ENCODE measurements around the gene PAIP1.
"Not testable (repeated sequence)": the region's sequence is repeated elsewhere in the genome, so short reads cannot be mapped to it uniquely, and the experiment has no call there.

Gene PAIP1

DNA sequence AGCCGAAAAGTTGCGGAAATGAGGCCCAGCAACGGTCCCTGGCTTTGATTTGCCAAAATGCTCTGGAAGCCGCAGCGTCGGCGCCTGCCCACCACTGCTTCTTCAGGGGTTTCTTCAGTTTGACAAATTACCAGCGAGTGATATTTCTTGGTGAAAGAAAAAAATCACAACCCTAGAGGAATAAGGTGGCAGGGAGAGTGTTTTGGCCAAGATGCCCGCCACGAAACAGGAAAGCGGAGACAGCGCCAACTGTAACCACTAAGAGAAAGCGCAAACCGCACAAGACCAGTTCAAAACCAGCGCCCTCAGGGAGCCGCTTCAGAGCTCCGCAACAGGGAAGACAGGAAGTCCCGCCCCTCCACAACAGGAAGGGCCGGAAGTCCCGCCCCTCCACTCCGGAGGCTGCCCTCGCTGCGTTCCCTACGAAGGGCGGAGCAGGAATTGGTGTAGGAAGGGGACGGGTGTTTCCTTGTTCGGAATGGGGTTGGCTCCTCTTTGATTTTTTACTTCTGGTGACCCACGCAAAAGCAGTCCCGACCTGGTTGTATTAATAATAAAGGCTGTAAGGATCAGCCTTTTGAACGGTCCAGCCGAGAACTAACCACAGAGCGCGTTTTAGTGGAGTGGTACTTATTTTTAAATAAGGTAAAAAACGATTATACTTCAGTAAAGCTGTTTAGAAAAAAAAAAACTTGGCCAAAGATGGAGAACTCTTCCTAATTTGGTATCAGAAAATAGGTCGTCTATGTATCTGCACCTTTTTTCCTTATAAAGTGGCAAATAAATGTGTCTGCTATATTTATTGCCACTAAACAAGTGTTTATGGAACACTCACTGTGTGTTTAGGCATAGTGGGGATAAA, 41.8 kb downstream of the PAIP1 start, which contains the start of gene C5orf34:
C5orf34 (minus strand) TSS at position 333 of the 862 bp plus-strand sequence. CDS start 5,809 bp downstream, outside the sequence.
- peak; percentile 98 for DNase-seq

DNA sequence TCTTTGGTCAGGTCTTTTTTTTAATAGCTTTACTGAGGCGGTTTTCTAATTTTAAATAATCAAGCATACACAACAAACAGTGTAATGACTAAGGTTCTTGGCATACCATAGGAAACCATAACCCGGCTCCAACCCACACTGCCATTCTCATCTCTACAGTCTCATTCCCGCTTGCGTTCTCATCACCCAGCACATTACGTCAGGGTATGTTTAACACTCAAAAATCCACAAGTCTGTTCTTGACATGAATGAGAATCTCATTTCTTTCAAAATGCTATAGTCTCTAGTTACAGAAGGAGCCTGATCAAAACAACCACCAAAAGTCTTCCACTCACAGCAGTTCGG, 42.4 kb downstream of the PAIP1 start:
- DNase-seq: no peak

DNA sequence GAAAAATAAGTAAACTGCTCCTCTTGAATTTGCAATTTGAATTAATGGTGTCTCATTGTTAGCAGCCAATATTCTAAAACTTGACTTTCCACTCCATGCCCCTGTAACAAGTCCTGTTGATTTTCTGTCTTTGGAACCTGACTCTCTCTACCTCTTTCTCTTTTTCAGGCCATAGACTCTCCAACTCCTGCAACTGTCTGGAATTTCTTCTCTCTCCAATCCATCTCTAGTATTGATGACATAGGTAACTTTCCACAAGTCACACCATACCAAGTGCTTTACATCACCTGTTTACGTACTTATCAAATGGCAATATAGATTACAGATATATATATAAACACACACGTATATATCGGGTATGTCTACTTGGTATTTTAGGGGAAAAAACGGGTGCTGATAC, 42.9 kb downstream of the PAIP1 start:
- DNase-seq: no peak

DNA sequence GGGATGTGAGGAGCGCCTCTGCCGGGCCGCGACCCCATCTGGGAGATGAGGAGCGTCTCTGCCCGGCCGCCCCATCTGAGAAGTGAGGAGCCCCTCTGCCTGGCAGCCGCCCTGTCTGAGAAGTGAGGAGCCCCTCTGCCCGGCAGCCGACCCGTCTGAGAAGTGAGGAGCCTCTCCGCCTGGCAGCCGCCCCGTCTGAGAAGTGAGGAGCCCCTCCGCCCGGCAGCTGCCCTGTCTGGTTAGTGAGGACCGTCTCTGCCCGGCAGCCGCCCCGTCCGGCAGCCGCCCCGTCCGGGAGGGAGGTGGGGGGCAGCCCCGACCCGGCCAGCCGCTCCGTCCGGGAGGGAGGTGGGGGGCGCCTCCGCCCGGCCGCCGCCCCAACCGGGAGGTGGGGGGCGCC, 45.8 kb downstream of the PAIP1 start:
- DNase-seq: not testable (repeated sequence)

DNA sequence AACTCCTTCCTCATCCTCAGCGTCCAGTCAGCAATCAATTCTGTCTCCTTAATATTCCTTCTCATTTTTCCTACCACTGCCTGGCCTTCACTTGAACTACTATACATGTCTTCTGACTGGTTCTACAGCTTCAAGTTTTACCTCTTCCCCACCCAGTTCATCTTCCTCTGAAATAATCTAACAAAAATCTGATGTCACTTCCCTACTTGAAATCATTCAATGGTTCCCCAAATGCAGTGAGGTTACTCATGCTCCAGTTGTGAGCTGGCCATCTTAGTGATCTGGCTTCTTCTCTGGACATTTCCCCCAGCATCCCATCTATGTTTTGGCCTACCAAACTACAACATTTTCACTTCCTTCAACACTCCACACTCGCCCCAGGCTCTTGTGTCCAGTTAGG, 58.3 kb downstream of the PAIP1 start:
- no peak for DNase-seq

DNA sequence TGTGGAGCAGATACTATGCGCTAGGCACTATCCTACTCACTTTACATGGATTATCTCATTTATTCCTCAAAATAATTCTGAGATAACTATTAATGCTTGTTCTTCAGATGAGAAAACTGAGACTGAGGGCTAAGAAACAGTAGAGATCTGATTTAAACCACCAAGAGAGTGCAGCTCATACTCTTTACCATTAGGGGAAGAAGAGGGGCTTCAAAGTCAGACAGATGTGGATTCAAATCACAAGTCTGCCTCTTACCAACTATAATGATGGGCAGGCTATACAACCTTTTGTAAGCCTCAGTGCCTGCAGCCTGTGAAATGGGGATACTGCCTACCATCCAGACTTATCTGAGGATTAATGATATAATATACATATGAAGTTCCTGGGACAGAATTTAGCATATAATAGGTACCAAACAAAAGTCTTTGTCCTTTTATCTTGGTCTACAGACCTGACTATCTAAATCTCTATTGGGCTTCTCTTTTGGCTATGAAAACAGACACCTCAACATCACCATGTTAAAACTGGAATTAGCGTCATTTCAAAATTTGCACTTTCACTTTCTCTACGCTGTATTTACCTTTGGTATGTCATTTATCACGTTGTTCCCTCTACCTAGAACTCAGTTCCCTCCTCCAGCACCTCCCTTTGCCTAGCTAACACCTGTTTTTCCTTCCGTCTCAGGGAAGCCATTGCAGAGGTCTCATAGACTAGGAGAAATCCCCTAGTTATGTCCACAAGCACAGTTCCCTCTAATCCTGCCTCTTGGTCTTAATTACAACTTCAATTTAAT, 59.4 kb downstream of the PAIP1 start:
- no peak for DNase-seq

DNA sequence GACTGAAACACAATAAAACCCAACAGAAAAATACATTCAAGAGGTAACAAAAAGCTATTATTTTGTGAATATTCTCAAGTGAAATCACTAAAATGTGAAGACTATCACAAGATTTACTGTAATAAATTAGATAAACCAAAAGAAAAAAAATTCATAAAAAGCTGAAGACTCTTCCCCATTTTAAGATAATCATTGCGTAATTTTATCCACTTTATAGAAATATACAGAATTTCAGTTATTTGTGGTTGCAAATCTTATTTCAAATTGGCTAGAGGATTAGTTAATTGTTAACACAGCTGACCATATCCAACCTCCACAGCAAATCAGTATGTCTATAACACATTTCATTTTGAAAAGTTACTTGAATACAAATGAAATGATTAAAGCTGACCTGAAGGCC, 65.6 kb downstream of the PAIP1 start:
- no peak for DNase-seq

DNA sequence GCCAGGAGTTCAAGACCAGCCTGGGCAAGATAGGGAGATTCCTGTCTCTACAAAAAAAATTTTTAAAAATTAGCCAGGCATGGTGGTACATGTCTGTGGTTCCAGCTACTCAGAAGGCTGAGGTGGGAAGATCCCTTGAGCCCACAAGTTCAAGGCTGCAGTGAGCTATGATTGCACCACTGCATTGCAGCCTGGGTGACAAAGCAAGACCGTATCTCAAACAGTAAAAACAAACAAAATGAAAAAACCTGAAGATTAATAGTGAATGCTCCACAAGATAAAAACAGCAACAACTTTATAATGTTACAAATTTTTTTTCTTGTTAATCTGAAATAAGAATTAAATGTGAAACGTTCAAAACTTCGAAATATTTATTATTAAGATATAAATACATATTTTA, 70.5 kb downstream of the PAIP1 start:
- no peak for DNase-seq

DNA sequence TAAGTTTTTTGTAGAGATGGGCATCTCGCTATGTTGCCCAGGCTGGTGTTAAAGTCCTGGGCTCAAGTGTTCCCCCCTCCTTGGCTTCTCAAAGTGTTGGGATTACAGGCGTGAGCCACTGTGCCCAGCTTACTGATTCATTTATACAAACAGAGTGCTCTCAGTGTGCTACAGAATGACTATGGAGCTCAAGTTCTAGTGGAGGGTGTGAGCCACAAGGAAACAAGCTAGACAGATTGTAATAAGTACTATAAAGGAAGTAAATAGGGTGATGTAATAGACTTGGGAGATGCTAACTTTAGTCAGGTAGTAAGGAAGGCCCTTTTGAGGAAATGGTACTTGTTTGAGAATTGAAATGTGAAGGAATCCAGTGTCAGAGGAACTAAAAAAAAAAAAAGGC, 71.5 kb downstream of the PAIP1 start:
- DNase-seq: no peak

DNA sequence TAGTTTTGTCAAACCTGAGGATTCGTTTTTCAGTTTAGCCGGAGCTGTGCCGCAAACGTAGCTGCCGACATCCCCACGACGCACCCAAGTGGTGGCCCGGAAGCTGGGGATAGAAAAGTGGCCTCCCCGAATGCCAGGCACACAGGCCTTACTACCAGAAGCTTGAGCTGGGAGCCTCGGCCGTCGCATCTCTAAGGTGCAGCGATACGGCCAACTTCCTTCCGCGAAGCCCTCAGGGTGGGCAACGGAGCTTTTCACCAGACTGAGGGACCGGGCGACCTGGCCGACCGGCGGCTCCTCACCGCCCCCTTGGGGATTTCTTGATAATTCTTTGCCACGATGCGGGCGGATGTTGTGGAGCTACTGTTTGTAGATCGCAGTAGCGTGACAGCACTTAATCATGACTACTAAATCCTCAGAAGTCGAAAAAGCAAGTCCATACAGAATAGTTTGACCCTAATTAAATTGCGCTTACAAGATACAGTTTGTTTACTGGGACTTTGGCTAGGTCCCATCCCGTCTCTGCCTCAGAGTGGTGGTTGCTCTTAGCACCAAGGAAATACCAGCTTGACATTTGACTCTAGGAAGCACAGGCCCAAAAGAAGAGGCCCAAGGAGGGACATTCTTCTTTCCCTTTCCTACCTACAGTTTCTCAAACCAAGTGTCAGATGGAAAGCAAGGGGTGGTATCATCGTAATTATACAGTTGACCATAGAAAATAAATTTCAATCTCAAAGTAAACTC, 72.6 kb downstream of the PAIP1 start:
- DNase-seq: peak; percentile 93

DNA sequence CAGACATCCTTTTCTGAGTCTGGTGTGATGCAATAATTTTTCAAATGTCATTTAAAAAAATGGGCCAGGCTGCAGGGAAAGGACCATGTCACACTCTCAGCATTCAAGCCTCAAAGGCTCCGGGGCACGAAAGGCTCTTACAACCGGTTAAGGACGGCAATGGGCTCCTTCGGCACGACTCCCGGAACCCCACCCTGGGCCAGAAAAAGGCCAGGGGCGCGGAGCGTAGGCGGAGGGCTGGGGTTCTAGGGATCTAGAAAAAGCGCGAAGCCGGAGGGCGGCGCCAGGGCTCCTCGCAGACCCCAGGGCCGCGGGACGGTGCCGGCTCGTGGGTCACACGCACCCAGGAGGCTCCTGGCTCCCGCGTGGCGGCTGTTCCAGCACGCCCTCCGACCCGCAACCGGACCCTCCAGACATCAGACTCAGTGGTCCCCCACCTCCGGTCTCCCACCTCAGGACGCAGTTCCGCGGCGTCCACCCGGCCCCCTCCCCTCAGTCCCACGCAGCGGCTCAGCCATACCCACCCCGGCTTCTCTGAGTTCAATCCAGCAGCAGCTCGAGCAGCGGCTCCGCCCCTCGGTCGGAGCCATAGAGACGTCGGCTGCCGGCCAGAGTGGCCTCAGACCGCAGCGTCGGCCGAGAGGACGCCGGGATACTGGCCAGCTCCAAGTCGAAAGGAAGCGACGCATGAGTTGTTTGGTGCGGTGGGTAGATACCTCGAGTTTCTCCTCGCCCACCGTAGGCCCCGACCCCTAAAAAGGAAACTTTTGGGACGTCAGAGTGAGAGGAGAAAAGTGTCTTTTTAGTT, 73.4 kb downstream of the PAIP1 start, which contains the start of gene TMEM267:
TMEM267 (minus strand) TSS at position 568 of the 808 bp plus-strand sequence. CDS start 29,896 bp downstream, outside the sequence.
- DNase-seq: peak; percentile 93

DNA sequence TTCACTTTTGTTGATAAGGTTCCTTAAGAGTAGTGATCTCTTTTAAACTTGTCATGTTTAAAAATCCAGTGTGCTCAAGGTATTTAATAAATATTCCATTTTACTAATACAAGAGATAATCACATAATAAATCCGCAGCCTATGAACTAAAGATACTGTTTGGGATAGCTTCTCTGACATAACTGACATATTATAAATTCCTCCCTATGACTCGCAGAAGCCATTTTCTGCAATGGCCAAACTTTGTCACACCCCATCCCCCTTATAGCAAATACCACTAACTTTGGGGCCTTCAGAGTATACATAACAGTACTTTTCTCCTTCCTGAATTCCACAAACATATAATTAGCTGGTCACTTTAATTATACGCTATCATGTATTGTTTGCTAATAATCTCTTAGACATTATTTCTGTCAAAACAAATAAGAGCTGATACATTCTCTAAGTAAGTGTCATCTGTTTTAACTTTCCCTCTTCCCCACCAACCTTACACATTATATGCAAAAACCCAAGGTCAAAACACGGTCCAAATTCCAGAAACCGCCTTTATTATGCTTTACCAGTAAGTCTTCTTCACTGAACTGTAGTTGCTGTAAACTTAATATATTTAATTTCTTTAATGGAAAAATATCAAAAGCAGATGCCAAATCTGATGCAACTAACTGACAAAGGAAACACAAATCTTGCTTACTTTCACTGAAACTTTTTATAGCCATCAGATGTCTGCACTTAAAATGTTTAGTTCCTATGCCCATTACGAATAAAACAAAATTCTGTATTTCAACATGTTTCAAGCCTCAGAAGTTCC, 74.2 kb downstream of the PAIP1 start:
- DNase-seq: no peak

Measured in activated CD8-positive, alpha-beta memory T cell treated with anti-CD3 and anti-CD28 coated beads for 24 hours (primary cell).